CD4-positive, CD25-positive, alpha-beta regulatory T cell (primary cell): Measurements from ENCODE around the gene AVPR1B. TPM values are rescaled to one million over a fixed set of nuclear protein-coding genes. Genes with fewer than 3 reads are reported as not detected.

Experiments used
- ATAC-seq, 2 donors: fragments of 150-1000 bp; cut with Tn5 transposase; one replicate each; pipeline ENCODE4 v1.10.0; 2021; ENCODE audit warnings: low read depth in 2 of 2, moderate number of reproducible peaks in 2 of 2, moderate library complexity in 1 of 2
- DNase-seq, 3 donors: peaks; one replicate each; pipeline versions ENCODE4 v3.0.0 to v3.0.0-alpha.2; 2012 to 2022; ENCODE audit warnings: mixed read lengths in 1 of 3
- H3K27ac ChIP-seq: one replicate; pipeline ENCODE4 v1.7.0; 2013; ENCODE audit warnings: mild to moderate bottlenecking, low read length; ENCODE audit not compliant: insufficient read depth, poor library complexity, severe bottlenecking
- H3K27me3 ChIP-seq: one replicate; pipeline ENCODE4 v1.7.0; 2013; ENCODE audit warnings: low read length; ENCODE audit not compliant: control insufficient read depth, insufficient read depth
- H3K36me3 ChIP-seq: one replicate; pipeline ENCODE4 v1.7.0; 2013; ENCODE audit warnings: mild to moderate bottlenecking, low read length, moderate library complexity; ENCODE audit not compliant: control insufficient read depth, insufficient read depth
- H3K4me1 ChIP-seq: 2 replicates; pipeline ENCODE4 v1.7.0; 2013; ENCODE audit warnings: mild to moderate bottlenecking, low read length; ENCODE audit not compliant: insufficient read depth, control insufficient read depth, poor library complexity, severe bottlenecking
- H3K4me3 ChIP-seq: one replicate; pipeline ENCODE4 v1.7.0; 2013; ENCODE audit warnings: low read depth, mild to moderate bottlenecking, low read length, moderate library complexity
- H3K9me3 ChIP-seq, 2 experiments: 1 replicate in 1 of 2; 2 replicates in 1 of 2; pipeline ENCODE4 v1.7.0; 2013; ENCODE audit warnings: low read length in 2 of 2, mild to moderate bottlenecking in 1 of 2, moderate library complexity in 1 of 2; ENCODE audit not compliant: control insufficient read depth in 2 of 2
- H3K27ac Mint-ChIP-seq, 3 donors: one replicate each; pipeline ENCODE4 v1.8.0; 2020 to 2022; ENCODE audit warnings: mild to moderate bottlenecking in 3 of 3, mixed read lengths in 3 of 3, moderate library complexity in 2 of 3
- H3K27me3 Mint-ChIP-seq: one replicate; pipeline ENCODE4 v1.8.0; 2022; ENCODE audit warnings: mild to moderate bottlenecking, mixed read lengths
- H3K36me3 Mint-ChIP-seq: one replicate; pipeline ENCODE4 v1.8.0; 2020; ENCODE audit warnings: mixed read lengths
- H3K4me1 Mint-ChIP-seq, 4 donors: one replicate each; pipeline ENCODE4 v1.8.0; 2020 to 2022; ENCODE audit warnings: mixed read lengths in 4 of 4, mild to moderate bottlenecking in 1 of 4
- H3K4me3 Mint-ChIP-seq, 4 donors: one replicate each; pipeline ENCODE4 v1.8.0; 2020 to 2022; ENCODE audit warnings: mild to moderate bottlenecking in 4 of 4, mixed read lengths in 4 of 4, moderate library complexity in 3 of 4
- H3K9me3 Mint-ChIP-seq, 7 donors: one replicate each; pipeline ENCODE4 v1.8.0; 2020 to 2022; ENCODE audit warnings: mixed read lengths in 7 of 7, mild to moderate bottlenecking in 3 of 7, moderate library complexity in 2 of 7
- polyA plus RNA-seq, 4 donors: library from polyadenylated mRNA; unstranded; fragments of 300-500 nt; fragmentation: Illumina TruSeq; gene quantifications; one replicate each; pipeline ENCODE4 v1.2.3, GENCODE V29; 2021
- total RNA-seq: library from RNA; stranded (reverse); gene quantifications from one replicate; pipeline ENCODE4 v1.2.3, GENCODE V29; 2022

Gene AVPR1B
- total and polyA plus RNA-seq, 5 donors from 2014 or later, result not detected

DNA sequence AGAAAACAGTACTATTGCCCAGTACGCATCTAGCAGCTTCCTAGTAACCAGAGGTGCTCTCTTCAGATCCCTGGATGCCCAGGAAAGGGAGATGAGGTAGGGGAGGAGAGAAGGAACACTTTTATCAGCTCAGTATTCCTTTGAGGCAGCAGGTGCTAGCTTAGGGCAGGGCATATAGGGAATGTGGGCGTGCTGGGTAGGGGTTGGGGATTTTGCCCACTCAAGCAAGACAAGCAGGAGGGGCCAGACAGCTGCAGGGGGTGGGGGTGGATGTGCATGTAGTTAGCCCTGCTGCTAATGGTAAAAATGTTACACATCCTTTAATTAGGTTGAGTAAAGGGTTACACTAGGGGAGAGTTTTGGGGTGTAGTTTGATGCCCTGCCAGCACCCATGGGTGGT, 18.1 kb upstream of the AVPR1B start:
- no peaks in the 10 kb centered on the region for H3K36me3 Mint-ChIP-seq
- no peaks in the 10 kb centered on the region for H3K9me3 ChIP-seq
- H3K4me3 Mint-ChIP-seq, result no peak overlapping the region
- peaks cover 18% of the 10 kb centered on the region for H3K27me3 ChIP-seq
- DNase-seq (no peak), ATAC-seq (no peak)
- H3K27ac Mint-ChIP-seq, result no peak overlapping the region
- no peak overlapping the region for H3K27ac ChIP-seq
- H3K4me1 Mint-ChIP-seq, result no peaks in the 10 kb centered on the region
- H3K27me3 Mint-ChIP-seq, result peaks cover 36% of the 10 kb centered on the region
- no peaks in the 10 kb centered on the region for H3K36me3 ChIP-seq
- peaks cover 0 to 1% (median 0%) of the 10 kb centered on the region in 7 donors for H3K9me3 Mint-ChIP-seq
- H3K4me3 ChIP-seq, result no peak overlapping the region
- no peaks in the 10 kb centered on the region for H3K4me1 ChIP-seq

DNA sequence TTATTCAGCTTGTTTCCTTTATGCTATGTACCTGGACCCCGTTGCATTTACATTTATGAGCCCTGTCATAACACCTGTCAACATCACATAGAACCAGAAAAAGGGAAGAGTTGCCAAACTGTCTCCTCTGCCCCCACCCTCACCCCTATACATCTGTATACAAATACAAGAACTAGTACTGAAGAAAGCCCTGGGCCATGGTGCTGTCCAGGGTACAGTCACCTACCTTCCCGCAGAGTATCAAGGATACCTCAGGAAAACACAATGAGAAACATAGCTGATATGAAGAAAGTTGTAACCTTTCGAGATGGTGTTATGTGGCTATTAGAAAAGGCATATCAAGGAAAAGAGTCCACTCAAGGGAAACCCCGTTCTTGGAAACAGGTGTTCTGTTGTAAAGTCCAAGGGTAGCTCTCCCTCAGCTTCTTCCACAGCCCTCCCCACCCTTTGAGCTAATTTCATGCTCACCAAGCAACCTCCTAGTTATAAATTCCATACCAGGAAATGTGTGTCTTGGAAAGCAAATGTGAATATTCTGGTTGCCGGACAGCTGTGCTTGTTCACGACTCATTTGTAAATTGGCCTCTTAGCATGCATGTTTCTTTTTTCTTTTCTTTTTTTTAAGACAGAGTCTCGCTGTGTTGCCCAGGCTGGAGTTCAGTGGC, 16.7 kb upstream of the AVPR1B start:
- H3K4me3 Mint-ChIP-seq, result no peak overlapping the region
- no peaks in the 10 kb centered on the region for H3K9me3 ChIP-seq
- no peaks in the 10 kb centered on the region for H3K4me1 ChIP-seq
- DNase-seq (no peak), ATAC-seq (no peak)
- no peak overlapping the region for H3K4me3 ChIP-seq
- H3K27me3 Mint-ChIP-seq, result peaks cover 31% of the 10 kb centered on the region
- H3K27ac Mint-ChIP-seq, result no peak overlapping the region
- H3K36me3 Mint-ChIP-seq, result no peaks in the 10 kb centered on the region
- peaks cover 0 to 1% (median 0%) of the 10 kb centered on the region in 7 donors for H3K9me3 Mint-ChIP-seq
- H3K4me1 Mint-ChIP-seq, result no peaks in the 10 kb centered on the region
- H3K27ac ChIP-seq, result no peak overlapping the region
- H3K36me3 ChIP-seq, result no peaks in the 10 kb centered on the region
- H3K27me3 ChIP-seq, result peaks cover 9% of the 10 kb centered on the region

DNA sequence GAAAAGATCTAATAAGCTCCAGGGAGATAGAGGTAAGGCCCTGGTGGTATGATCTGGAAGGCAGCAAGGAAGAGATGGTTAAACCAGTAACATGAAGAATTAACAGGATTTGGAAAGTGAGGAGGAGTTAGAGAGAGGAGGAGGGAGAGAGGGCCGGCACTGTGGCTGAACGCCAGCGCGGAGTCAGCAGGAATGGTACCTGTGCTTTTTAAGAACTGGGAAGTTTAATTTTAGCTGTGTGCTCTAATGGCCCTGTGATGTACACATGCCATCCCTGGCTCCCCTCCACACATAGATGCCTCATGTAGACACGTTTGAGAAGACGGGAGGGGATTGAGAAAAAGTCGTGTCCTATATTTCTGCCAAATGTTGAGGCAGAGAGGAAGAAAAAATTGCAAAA, 13.8 kb upstream of the AVPR1B start:
- no peaks in the 10 kb centered on the region for H3K36me3 Mint-ChIP-seq
- no peaks in the 10 kb centered on the region for H3K36me3 ChIP-seq
- H3K27me3 Mint-ChIP-seq, result peaks cover 29% of the 10 kb centered on the region
- no peak overlapping the region for H3K4me3 ChIP-seq
- DNase-seq (no peak), ATAC-seq (no peak)
- no peak overlapping the region for H3K27ac ChIP-seq
- H3K27me3 ChIP-seq, result peaks cover 6% of the 10 kb centered on the region
- no peak overlapping the region for H3K27ac Mint-ChIP-seq
- H3K4me1 ChIP-seq, result no peaks in the 10 kb centered on the region
- H3K4me1 Mint-ChIP-seq, result no peaks in the 10 kb centered on the region
- H3K9me3 Mint-ChIP-seq, result no peaks in the 10 kb centered on the region
- H3K9me3 ChIP-seq, result no peaks in the 10 kb centered on the region
- no peak overlapping the region for H3K4me3 Mint-ChIP-seq

DNA sequence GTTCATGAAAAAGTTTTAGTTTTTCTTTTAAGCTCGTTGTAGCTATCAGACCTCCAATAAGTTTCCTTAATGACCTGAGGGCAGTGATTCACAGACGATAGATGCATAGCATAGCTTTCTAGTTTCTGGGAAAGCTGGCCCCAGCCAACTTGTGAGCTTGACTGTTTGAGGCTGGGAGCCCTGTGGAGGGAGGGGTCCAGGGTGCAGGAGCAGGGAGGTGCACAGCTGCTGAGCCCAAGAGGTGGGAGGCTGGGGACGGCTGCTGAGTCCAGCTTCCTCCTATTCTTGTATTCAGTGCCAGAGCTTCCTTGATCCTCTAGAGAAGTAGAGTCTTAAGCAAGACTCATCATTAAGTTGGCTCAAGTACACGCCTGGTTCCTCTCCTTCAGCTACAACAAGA, 11.0 kb upstream of the AVPR1B start:
- Histone ChIP-seq H3K27me3 (peaks cover 12% of the 10 kb centered on the region), H3K4me1 (no peaks in the 10 kb centered on the region), H3K36me3 (no peaks in the 10 kb centered on the region), H3K27ac (no peak overlapping the region), H3K4me3 (no peak overlapping the region), H3K9me3 (no peaks in the 10 kb centered on the region)
- peaks cover 0 to 4% (median 0%) of the 10 kb centered on the region in 7 donors for H3K9me3 Mint-ChIP-seq
- H3K4me1 Mint-ChIP-seq, result no peaks in the 10 kb centered on the region
- ATAC-seq, result no peak
- peaks cover 52% of the 10 kb centered on the region for H3K27me3 Mint-ChIP-seq
- H3K4me3 Mint-ChIP-seq, result no peak overlapping the region
- H3K36me3 Mint-ChIP-seq, result no peaks in the 10 kb centered on the region
- DNase-seq, result no peak
- no peak overlapping the region for H3K27ac Mint-ChIP-seq

DNA sequence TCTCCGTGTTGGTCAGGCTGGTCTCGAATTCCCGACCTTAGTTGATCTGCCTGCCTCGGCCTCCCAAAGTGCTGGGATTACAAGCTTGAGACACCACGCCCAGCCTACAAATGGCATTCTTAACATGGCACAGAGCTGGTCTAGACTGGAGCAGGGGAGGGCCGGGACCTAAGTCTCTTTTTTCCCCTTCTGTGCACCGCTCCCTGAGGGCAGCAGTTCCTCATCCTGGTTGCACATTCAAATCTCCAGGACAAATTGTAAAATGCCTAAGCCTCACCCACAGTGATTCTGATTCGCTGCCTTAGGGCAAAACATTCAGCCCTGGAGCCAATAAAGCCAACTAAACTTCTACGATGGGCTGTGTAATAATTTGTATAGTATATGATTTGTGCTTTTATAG, 10.1 kb upstream of the AVPR1B start:
- no peak for DNase-seq
- H3K27me3 ChIP-seq, result peaks cover 16% of the 10 kb centered on the region
- no peaks in the 10 kb centered on the region for H3K4me1 ChIP-seq
- H3K9me3 ChIP-seq, result no peaks in the 10 kb centered on the region
- peaks cover 0 to 4% (median 1%) of the 10 kb centered on the region in 7 donors for H3K9me3 Mint-ChIP-seq
- no peaks in the 10 kb centered on the region for H3K36me3 Mint-ChIP-seq
- no peak overlapping the region for H3K4me3 Mint-ChIP-seq
- H3K27ac Mint-ChIP-seq, result no peak overlapping the region
- no peak overlapping the region for H3K4me3 ChIP-seq
- ATAC-seq, result no peak
- H3K36me3 ChIP-seq, result no peaks in the 10 kb centered on the region
- H3K27ac ChIP-seq, result no peak overlapping the region
- H3K4me1 Mint-ChIP-seq, result no peaks in the 10 kb centered on the region
- H3K27me3 Mint-ChIP-seq, result peaks cover 58% of the 10 kb centered on the region

DNA sequence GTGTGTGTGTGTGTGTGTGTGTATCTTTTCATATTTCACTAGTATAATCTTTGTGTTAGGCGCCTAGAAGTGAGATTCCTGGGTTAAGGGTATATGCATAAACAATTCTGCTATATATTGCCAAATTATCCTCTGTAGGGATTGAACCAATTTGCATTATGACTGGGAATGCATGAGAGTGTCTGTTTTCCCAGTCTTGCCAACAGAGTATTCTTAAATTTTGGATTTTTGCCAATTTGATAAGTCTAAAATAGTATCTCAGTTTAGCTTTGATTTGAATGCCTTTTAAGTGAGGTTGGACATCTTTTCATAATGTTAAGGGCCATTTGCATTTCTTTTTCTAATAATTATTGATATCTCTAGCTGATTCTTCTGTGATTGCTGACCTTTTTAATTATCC, 8.2 kb upstream of the AVPR1B start:
- Histone ChIP-seq H3K27ac (no peak overlapping the region), H3K9me3 (peaks cover 6 to 15% of the 10 kb centered on the region in 2 experiments), H3K27me3 (peaks cover 22% of the 10 kb centered on the region), H3K36me3 (no peaks in the 10 kb centered on the region), H3K4me1 (no peaks in the 10 kb centered on the region), H3K4me3 (no peak overlapping the region)
- ATAC-seq (no peak), DNase-seq (no peak)
- Mint-ChIP-seq H3K27me3 (peaks cover 65% of the 10 kb centered on the region), H3K4me3 (no peak overlapping the region), H3K27ac (no peak overlapping the region), H3K9me3 (peaks cover 0 to 14% (median 4%) of the 10 kb centered on the region in 7 donors), H3K4me1 (no peaks in the 10 kb centered on the region), H3K36me3 (no peaks in the 10 kb centered on the region)

DNA sequence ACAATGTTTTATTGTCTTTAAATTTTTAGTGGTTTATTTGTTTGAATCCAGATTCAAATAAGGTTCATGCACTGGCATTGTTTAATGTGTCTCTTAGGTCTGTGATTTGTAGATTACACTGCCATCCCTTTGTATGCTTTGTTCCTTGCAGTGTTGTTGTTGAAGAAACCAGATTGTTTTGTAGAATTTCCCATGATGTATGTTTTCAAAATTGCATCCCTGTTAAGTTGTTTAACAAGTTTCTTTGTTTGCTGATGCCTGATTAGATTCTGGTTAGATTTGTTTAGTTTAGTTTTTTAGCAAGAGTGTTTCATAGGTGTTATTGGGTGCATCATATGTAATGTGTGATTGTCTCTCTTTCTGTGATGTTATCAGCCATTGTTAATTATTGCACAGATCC, 5.5 kb upstream of the AVPR1B start:
- peaks cover under 1% of the 10 kb centered on the region for H3K4me1 ChIP-seq
- peaks cover 32% of the 10 kb centered on the region for H3K27me3 ChIP-seq
- Mint-ChIP-seq H3K36me3 (no peaks in the 10 kb centered on the region), H3K4me1 (peaks cover 0 to 3% (median 0%) of the 10 kb centered on the region in 4 donors), H3K27ac (no peak overlapping the region), H3K9me3 (peaks cover 0 to 14% (median 4%) of the 10 kb centered on the region in 7 donors), H3K4me3 (no peak overlapping the region), H3K27me3 (peaks cover 76% of the 10 kb centered on the region)
- H3K27ac ChIP-seq, result no peak overlapping the region
- no peak for ATAC-seq
- H3K36me3 ChIP-seq, result no peaks in the 10 kb centered on the region
- DNase-seq, result no peak
- H3K9me3 ChIP-seq, result peaks cover 6 to 15% of the 10 kb centered on the region in 2 experiments
- H3K4me3 ChIP-seq, result no peak overlapping the region

DNA sequence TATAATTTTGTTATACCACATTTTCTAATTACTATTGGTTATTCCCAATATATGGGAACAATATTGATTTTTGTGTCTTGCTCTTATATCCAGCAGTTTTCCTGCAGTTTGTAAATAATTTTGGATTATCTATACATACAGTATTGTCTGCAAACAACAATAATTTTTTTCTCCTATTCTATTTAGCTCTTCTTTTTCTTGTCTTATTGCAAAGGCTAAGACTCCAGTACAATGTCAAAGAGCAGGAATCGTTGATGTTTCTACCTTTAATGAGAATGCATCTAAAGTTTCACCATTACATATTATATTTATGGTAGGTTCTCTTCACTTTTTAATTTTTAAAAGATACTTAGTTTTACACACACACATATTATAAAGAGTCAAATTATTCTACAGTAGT, 4.1 kb upstream of the AVPR1B start:
- H3K27me3 ChIP-seq, result peaks cover 29% of the 10 kb centered on the region
- peaks cover 6 to 15% of the 10 kb centered on the region in 2 experiments for H3K9me3 ChIP-seq
- ATAC-seq (no peak), DNase-seq (no peak)
- Mint-ChIP-seq H3K9me3 (peaks cover 0 to 14% (median 5%) of the 10 kb centered on the region in 7 donors), H3K4me3 (no peak overlapping the region), H3K27me3 (peaks cover 79% of the 10 kb centered on the region), H3K27ac (no peak overlapping the region), H3K4me1 (peaks cover 0 to 6% (median 0%) of the 10 kb centered on the region in 4 donors), H3K36me3 (no peaks in the 10 kb centered on the region)
- H3K4me3 ChIP-seq, result no peak overlapping the region
- H3K27ac ChIP-seq, result no peak overlapping the region
- peaks cover 6% of the 10 kb centered on the region for H3K4me1 ChIP-seq
- H3K36me3 ChIP-seq, result no peaks in the 10 kb centered on the region
